Iris pigment epithelial cell (primary cell): ENCODE data around the gene CHST15.
A peak's percentile ranks its signal among the peaks of the same experiment; 100 is the strongest.

Source experiments
- DNase-seq: peaks from one replicate; pipeline ENCODE4 v3.0.0-alpha.2; 2011; ENCODE audit warnings: low read depth

CHST15 gene

GRCh38 chr10:124092860-124093773 is at the start of gene CHST15:
CHST15 (minus strand) TSS chr10:124093598; CDS start chr10:124046212, 47,386 bp downstream.
- DNase-seq: peak; percentile 36

GRCh38 chr10:124142960-124143359 is 49.6 kb upstream of the CHST15 start:
- no peak for DNase-seq

GRCh38 chr10:124142006-124142739 is 48.8 kb upstream of the CHST15 start:
- no peak for DNase-seq

GRCh38 chr10:124138883-124139348 is 45.5 kb upstream of the CHST15 start:
- no peak for DNase-seq

GRCh38 chr10:124138195-124138882 is 44.9 kb upstream of the CHST15 start:
- DNase-seq: peak; percentile 36

GRCh38 chr10:124134251-124134893 is 41.0 kb upstream of the CHST15 start:
- no peak for DNase-seq

- DNase-seq: no peak
Observed at GRCh38 chr10:124132876-124133275, 39.5 kb upstream of the CHST15 start.

- DNase-seq: no peak
Observed at GRCh38 chr10:124132306-124132705, 38.9 kb upstream of the CHST15 start.

- no peak for DNase-seq
Observed at GRCh38 chr10:124131172-124131571, 37.8 kb upstream of the CHST15 start.

GRCh38 chr10:124130198-124130900 is 37.0 kb upstream of the CHST15 start:
- DNase-seq: no peak

GRCh38 chr10:124129471-124129870 is 36.1 kb upstream of the CHST15 start:
- no peak for DNase-seq

- no peak for DNase-seq
Observed at GRCh38 chr10:124128811-124129145, 35.4 kb upstream of the CHST15 start.

GRCh38 chr10:124127965-124128810 is 34.8 kb upstream of the CHST15 start:
- no peak for DNase-seq

- no peak for DNase-seq
Observed at GRCh38 chr10:124127563-124127962, 34.2 kb upstream of the CHST15 start.

- no peak for DNase-seq
Observed at GRCh38 chr10:124126983-124127385, 33.6 kb upstream of the CHST15 start.

- no peak for DNase-seq
Observed at GRCh38 chr10:124126145-124126982, 33.0 kb upstream of the CHST15 start.

- peak; percentile 32 for DNase-seq
Observed at GRCh38 chr10:124125305-124126116, 32.1 kb upstream of the CHST15 start.

- no peak for DNase-seq
Observed at GRCh38 chr10:124124769-124125161, 31.4 kb upstream of the CHST15 start.
